Skeletal muscle cell (primary cell): Measurements from ENCODE around the gene P2RX1.
A peak's percentile ranks its signal among the peaks of the same experiment; 100 is the strongest.

Experiments
- DNase-seq: peaks from one replicate; pipeline ENCODE4 v3.0.0-alpha.2; 2010; ENCODE audit warnings: low read depth
- H3K4me3 ChIP-seq: 2 replicates; pipeline ENCODE4 v1.5.1; 2011; ENCODE audit warnings: low read depth, mild to moderate bottlenecking, control low read depth, low read length, moderate library complexity

P2RX1 gene

GRCh38 chr17:3915995-3916696 lies at the start of gene P2RX1:
Gene P2RX1, minus strand, starts transcription at chr17:3916465. Its CDS starts 240 bp downstream, at chr17:3916225.
- H3K4me3 ChIP-seq, result no peak within 1 kb of the TSS
- no peak for DNase-seq

GRCh38 chr17:3965118-3965800 lies 49.0 kb upstream of the P2RX1 start:
- peak overlapping the region; percentile 40 for H3K4me3 ChIP-seq
- no peak for DNase-seq

- peak within 1 kb of the TSS; percentile 40 for H3K4me3 ChIP-seq
- no peak for DNase-seq
These were observed 48.2 kb upstream of the P2RX1 start, which contains the start of gene ATP2A3 for GRCh38 chr17:3964203-3965117. Gene ATP2A3, minus strand, starts transcription at chr17:3964437. Its CDS starts 146 bp downstream, at chr17:3964291.

- DNase-seq, result no peak
- peak overlapping the region; percentile 3 for H3K4me3 ChIP-seq
These were observed 47.3 kb upstream of the P2RX1 start for GRCh38 chr17:3963237-3964201.

GRCh38 chr17:3962965-3963236 lies 46.6 kb upstream of the P2RX1 start:
- DNase-seq, result no peak
- H3K4me3 ChIP-seq, result no peak overlapping the region

GRCh38 chr17:3962217-3962964 lies 46.1 kb upstream of the P2RX1 start:
- no peak overlapping the region for H3K4me3 ChIP-seq
- no peak for DNase-seq

- no peak for DNase-seq
- H3K4me3 ChIP-seq, result no peak overlapping the region
These were observed 45.3 kb upstream of the P2RX1 start for GRCh38 chr17:3961564-3962047.

- no peak overlapping the region for H3K4me3 ChIP-seq
- peak; percentile 31 for DNase-seq
These were observed 44.5 kb upstream of the P2RX1 start for GRCh38 chr17:3960764-3961163.

- no peak overlapping the region for H3K4me3 ChIP-seq
- no peak for DNase-seq
These were observed 43.8 kb upstream of the P2RX1 start for GRCh38 chr17:3959921-3960601.

GRCh38 chr17:3959295-3959899 lies 43.1 kb upstream of the P2RX1 start:
- DNase-seq, result peak; percentile 56
- H3K4me3 ChIP-seq, result no peak overlapping the region

GRCh38 chr17:3957735-3958599 lies 41.7 kb upstream of the P2RX1 start:
- H3K4me3 ChIP-seq, result no peak overlapping the region
- DNase-seq, result no peak

- no peak overlapping the region for H3K4me3 ChIP-seq
- no peak for DNase-seq
These were observed 40.7 kb upstream of the P2RX1 start for GRCh38 chr17:3956983-3957382.

GRCh38 chr17:3956327-3956957 lies 40.2 kb upstream of the P2RX1 start:
- H3K4me3 ChIP-seq, result no peak overlapping the region
- DNase-seq, result no peak

- no peak overlapping the region for H3K4me3 ChIP-seq
- no peak for DNase-seq
These were observed 39.4 kb upstream of the P2RX1 start for GRCh38 chr17:3955673-3955988.

GRCh38 chr17:3954976-3955672 lies 38.9 kb upstream of the P2RX1 start:
- H3K4me3 ChIP-seq, result no peak overlapping the region
- DNase-seq, result no peak

GRCh38 chr17:3954086-3954485 lies 37.8 kb upstream of the P2RX1 start:
- H3K4me3 ChIP-seq, result no peak overlapping the region
- DNase-seq, result no peak
